Astrocyte of the cerebellum (primary cell): ENCODE data around the gene IL21.

ENCODE experiments used
- DNase-seq: peaks from one replicate; pipeline ENCODE4 v3.0.0-alpha.2; 2011; ENCODE audit warnings: low read depth
- H3K4me3 ChIP-seq: 2 replicates; pipeline ENCODE4 v1.5.1; 2011; ENCODE audit warnings: mild to moderate bottlenecking, low read depth, low read length, moderate library complexity
- in situ Hi-C: cut with HindIII; loops from 2 replicates; pipeline ENCODE4 v1.10.0; 2017; ENCODE audit warnings: low sequenced_read_pairs
- TF ChIP-seq, protein P1 (sequence below): IDR thresholded peaks from 2 replicates; pipeline ENCODE4 v1.5.1; 2012; ENCODE audit warnings: low read length, low read depth, moderate library complexity, mild to moderate bottlenecking; ENCODE audit errors: missing control alignments

The IL21 gene

DNA sequence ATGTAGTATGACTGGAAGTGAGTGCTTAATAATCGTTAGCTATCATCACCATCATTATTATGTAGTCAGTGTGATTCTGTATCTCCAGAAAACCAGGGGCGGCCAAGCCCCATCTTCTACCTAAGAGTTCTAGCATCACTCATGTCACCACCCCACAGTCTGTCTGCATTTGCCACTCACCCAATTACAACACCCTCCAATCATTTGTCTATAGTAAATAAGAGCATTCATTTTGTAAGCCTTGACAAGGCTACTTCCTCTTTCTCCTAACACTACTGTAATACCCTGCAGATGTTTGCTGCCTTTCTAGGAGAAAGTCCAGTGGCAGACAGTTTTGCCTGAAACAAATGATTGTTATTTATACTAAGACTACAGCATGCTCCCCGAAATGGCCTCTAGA, 15.8 kb upstream of the IL21 start:
- H3K4me3 ChIP-seq: no peak overlapping the region
- no peak for DNase-seq
- TF ChIP-seq, protein P1, sequence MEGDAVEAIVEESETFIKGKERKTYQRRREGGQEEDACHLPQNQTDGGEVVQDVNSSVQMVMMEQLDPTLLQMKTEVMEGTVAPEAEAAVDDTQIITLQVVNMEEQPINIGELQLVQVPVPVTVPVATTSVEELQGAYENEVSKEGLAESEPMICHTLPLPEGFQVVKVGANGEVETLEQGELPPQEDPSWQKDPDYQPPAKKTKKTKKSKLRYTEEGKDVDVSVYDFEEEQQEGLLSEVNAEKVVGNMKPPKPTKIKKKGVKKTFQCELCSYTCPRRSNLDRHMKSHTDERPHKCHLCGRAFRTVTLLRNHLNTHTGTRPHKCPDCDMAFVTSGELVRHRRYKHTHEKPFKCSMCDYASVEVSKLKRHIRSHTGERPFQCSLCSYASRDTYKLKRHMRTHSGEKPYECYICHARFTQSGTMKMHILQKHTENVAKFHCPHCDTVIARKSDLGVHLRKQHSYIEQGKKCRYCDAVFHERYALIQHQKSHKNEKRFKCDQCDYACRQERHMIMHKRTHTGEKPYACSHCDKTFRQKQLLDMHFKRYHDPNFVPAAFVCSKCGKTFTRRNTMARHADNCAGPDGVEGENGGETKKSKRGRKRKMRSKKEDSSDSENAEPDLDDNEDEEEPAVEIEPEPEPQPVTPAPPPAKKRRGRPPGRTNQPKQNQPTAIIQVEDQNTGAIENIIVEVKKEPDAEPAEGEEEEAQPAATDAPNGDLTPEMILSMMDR: no peak
- in situ Hi-C loops: no loop called here

DNA sequence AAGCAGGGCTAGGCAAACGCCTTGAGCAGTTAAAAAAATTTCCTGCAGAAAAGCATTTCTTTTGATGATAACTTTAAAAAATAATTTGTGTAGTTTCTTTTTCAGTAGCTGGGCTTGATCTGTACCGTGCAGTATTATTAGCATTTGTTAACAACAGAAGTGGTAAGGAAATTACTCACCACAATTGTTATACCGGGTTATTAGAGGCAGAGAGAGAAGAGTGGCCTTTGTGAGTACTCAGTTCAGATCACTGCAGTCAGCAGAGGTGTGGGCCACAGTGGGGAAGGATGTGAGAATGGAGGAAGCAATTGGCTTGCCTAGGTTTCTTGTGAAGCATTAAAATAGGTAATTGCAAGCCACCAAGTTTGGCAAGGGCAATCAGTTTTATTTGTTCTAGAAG, 14.3 kb upstream of the IL21 start:
- no peak for DNase-seq
- no peak overlapping the region for H3K4me3 ChIP-seq
- TF ChIP-seq, protein P1: no peak
- in situ Hi-C loops: no loop called here

DNA sequence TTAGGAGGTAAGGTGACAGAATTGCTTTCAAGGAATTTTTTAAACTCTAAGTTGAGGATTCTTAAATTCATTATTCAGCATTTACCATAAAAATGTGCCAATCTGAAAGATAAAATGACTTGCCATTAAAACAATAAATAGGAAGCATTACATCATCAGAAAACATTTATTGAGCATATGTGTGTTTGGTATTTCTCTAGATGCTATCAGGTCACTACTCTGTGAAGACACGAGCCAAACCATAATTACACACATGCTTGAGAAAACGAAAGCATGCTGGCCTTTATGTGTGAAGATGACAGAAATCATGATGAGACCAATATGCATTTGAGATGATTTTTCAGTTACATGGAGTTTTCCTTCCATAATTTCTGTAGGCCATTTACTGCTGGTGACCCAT, 12.3 kb upstream of the IL21 start:
- no peak for DNase-seq
- no peak overlapping the region for H3K4me3 ChIP-seq
- TF ChIP-seq, protein P1: no peak
- in situ Hi-C loops: no loop called here

DNA sequence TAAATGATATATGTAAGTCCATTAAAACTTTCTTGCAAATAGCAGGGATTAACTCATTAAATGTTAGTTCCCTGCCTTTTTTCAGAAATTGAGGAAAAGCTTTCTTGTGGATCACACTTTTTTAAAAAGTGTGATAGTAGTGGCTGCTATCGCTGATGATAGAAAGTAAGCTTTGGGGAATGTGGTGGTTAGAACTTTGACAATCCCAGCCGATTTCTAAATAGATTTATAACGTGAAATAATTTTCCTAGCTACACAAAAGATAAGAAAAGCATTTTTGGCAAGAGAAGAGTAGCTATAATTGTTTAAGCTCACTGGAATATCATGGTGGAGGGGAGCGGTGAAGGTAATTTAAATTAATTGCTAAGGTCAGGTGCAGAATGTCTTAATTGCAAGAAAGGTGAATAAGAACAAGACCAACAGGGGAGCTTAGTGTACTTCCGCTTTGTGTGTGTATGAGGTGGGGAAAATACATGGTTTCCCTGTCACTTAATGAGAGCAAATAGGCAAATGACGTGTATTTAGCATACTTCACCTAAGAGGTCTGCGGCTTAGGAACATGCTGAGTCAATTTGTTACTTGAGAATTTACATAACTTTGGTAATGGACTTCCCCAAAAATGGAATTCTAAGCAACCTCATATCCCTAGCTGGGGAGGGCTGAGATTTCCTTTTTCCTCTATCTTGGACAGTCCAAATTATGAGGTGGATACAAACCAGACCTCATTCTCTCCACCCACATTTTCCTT, 11.7 kb upstream of the IL21 start:
- in situ Hi-C loops: no loop called here
- DNase-seq: no peak

DNA sequence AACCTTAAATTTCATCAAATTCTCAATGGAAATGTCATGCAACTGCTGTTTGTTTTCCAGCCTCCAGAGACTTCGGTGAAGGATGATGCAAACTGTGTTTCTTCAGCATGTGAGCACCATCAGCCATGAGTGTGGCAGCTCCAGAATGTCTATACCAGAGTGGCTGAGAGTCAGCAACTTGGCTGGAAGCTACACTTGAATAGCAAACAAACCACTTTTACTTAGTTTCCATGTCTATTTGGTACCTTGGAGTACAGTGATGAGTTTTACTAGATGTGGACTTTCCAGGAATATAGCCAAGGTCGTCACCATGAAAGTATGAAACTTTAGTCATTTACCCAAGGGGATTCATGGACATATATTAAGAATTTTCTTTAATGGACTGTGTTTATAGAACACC, 4.3 kb upstream of the IL21 start:
- no peak overlapping the region for H3K4me3 ChIP-seq
- no peak for DNase-seq
- in situ Hi-C loops: no loop called here
- TF ChIP-seq, protein P1: no peak

More for the DNA sequence above, 11.7 kb upstream of the IL21 start:
- TF ChIP-seq, protein P1: no peak
- no peak overlapping the region for H3K4me3 ChIP-seq

DNA sequence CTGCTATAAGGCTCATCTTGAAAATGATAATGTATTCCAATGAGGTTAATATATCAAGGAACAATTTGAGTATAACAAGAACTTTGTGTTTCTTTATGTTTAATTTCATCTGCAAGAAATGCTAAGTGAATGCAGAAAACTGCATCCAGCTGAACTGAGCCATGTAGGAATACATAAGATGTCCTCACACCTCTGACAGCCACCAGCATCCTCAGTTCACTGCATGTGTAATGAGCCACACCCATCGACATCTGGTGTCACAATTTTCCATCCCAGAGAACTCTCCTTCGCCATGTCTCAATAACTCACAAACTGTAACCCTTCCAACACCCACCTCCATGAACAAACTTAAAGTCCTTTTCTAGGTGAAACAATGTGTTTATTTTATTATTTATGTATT, 3.3 kb upstream of the IL21 start:
- TF ChIP-seq, protein P1: no peak
- in situ Hi-C loops: no loop called here
- H3K4me3 ChIP-seq: no peak overlapping the region
- no peak for DNase-seq
